Sigmoid colon (tissue), 7 donors: ENCODE results near the gene HDAC7. TPM values are rescaled to one million over a fixed set of nuclear protein-coding genes. Genes with fewer than 3 reads are reported as not detected.

Source experiments
- DNase-seq: peaks from one replicate; pipeline ENCODE4 v3.0.0-alpha.2; 2019
- H3K27ac ChIP-seq, 4 donors: fragments of 200-600 bp; sonication (generic); one replicate each; pipeline ENCODE4 v1.5.1; 2016 to 2019; ENCODE audit warnings: mild to moderate bottlenecking in 1 of 4
- H3K27me3 ChIP-seq, 3 donors: fragments of 200-600 bp; sonication (generic); one replicate each; pipeline ENCODE4 v1.5.1; 2019; ENCODE audit warnings: mild to moderate bottlenecking in 1 of 3
- H3K36me3 ChIP-seq, 4 donors: fragments of 200-600 bp; sonication (generic); one replicate each; pipeline ENCODE4 v1.5.1; 2016 to 2019
- H3K4me1 ChIP-seq, 4 donors: fragments of 200-600 bp; sonication (generic); one replicate each; pipeline ENCODE4 v1.5.1; 2017 to 2019
- H3K4me3 ChIP-seq, 4 donors: fragments of 200-600 bp; sonication (generic); one replicate each; pipeline ENCODE4 v1.5.1; 2017 to 2019; ENCODE audit warnings: mild to moderate bottlenecking in 2 of 4, moderate library complexity in 1 of 4
- H3K9me3 ChIP-seq, 4 donors: fragments of 200-600 bp in 3 of 4; sonication (generic) in 3 of 4; one replicate each; pipeline versions ENCODE4 v1.5.1 to v1.6.1; 2013 to 2019
- CTCF ChIP-seq, 4 experiments: fragments of 450-650 bp in 3 of 4; fragments of 200-600 bp in 1 of 4; IDR thresholded peaks; one replicate each; pipeline ENCODE4 v1.5.1; 2016 to 2019; ENCODE audit warnings: antibody characterized with exemption in 4 of 4, mild to moderate bottlenecking in 3 of 4, moderate library complexity in 2 of 4
- EP300 ChIP-seq, 4 donors: sonication (generic); formaldehyde crosslinking; IDR thresholded peaks; one replicate each; pipeline ENCODE4 v1.6.1; 2017; ENCODE audit warnings: antibody characterized with exemption in 4 of 4
- POLR2A ChIP-seq, 2 donors: fragments of 450-650 bp; IDR thresholded peaks; one replicate each; pipeline ENCODE4 v1.6.1; 2016; ENCODE audit warnings: antibody characterized with exemption in 2 of 2, mild to moderate bottlenecking in 2 of 2, moderate library complexity in 2 of 2
- POLR2AphosphoS5 ChIP-seq, 4 donors: sonication (generic); formaldehyde crosslinking; IDR thresholded peaks; one replicate each; pipeline ENCODE4 v1.6.1; 2017; ENCODE audit warnings: antibody characterized with exemption in 4 of 4
- WGBS, 2 donors: extraction: QIAGEN DNeasy Blood & Tissue Kit; methylation state at CpG; one replicate each; pipeline ENCODE4 v1.1.7; 2013; 5-methylcytosine and 5-hydroxymethylcytosine counted together
- intact Hi-C: fragments of 100-400 bp; cut with DNase I; formaldehyde crosslinking; loops from one replicate; pipeline ENCODE4 v1.15.1; 2023
- polyA plus RNA-seq, 3 donors: library from polyadenylated mRNA; stranded (reverse); fragments of 200-250 nt; gene quantifications; one replicate each; pipeline ENCODE4 v1.2.3, GENCODE V29; 2013
- total RNA-seq, 4 donors: library from RNA; depleted of rRNA; stranded (reverse); fragments of >200 nt; gene quantifications; one replicate each; pipeline ENCODE4 v1.1.0, GENCODE V29; 2016
- donor health status: healthy with polysubstance abuse.
- donor health status: Bipolar disorder and iron deficiency.
- donor health status: healthy.

The HDAC7 gene
- total and polyA plus RNA-seq, 7 donors, result 6.5 to 79.2 (median 45.3) TPM

GRCh38 chr12:47745485-47746041 lies 74.1 kb downstream of the HDAC7 start:
- Histone ChIP-seq H3K27ac (no peak overlapping the region), H3K4me3 (no peak overlapping the region), H3K36me3 (no peaks in the 10 kb centered on the region), H3K27me3 (no peaks in the 10 kb centered on the region), H3K4me1 (peaks cover 0 to 11% (median 5%) of the 10 kb centered on the region in 4 donors), H3K9me3 (no peaks in the 10 kb centered on the region)
- DNase-seq, result no peak
- intact Hi-C loops, result loop anchor here (2.0 kb wide), 1 partner anchor 93 kb away; no protein-coding TSS in a partner anchor
- WGBS, 2 donors, result 90% methylated on average over 16 of the region's 16 CpGs
- no peak for TF ChIP-seq CTCF (IDR thresholded peaks at IDR 0.05)

- no peak for DNase-seq
- WGBS, 2 donors, result 82 to 86% methylated on average over 8 of the region's 8 CpGs
- no peaks in the 10 kb centered on the region for H3K36me3 ChIP-seq
- no peak overlapping the region for H3K4me3 ChIP-seq
- H3K27me3 ChIP-seq, result no peaks in the 10 kb centered on the region
- no peak for TF ChIP-seq POLR2AphosphoS5 (IDR thresholded peaks at IDR 0.05)
- TF ChIP-seq POLR2A (IDR thresholded peaks at IDR 0.05), result no peak
- no peak for TF ChIP-seq CTCF (IDR thresholded peaks at IDR 0.05)
- TF ChIP-seq EP300 (IDR thresholded peaks at IDR 0.05), result no peak
- intact Hi-C loops, result loop anchor here (2.0 kb wide), 1 partner anchor 94 kb away; no protein-coding TSS in a partner anchor
- H3K9me3 ChIP-seq, result no peaks in the 10 kb centered on the region
- H3K27ac ChIP-seq, result no peak overlapping the region
- H3K4me1 ChIP-seq, result peaks cover 0 to 11% (median 5%) of the 10 kb centered on the region in 4 donors
Observed at GRCh38 chr12:47744778-47745436, 74.8 kb downstream of the HDAC7 start.

- TF ChIP-seq POLR2A (IDR thresholded peaks at IDR 0.05) (no peak), CTCF (IDR thresholded peaks at IDR 0.05) (peak in 2 of 4 experiments; percentile 4 to 53)
- Histone ChIP-seq H3K4me1 (peaks cover 0 to 11% (median 5%) of the 10 kb centered on the region in 4 donors), H3K36me3 (no peaks in the 10 kb centered on the region), H3K4me3 (no peak overlapping the region), H3K27ac (no peak overlapping the region), H3K27me3 (no peaks in the 10 kb centered on the region), H3K9me3 (no peaks in the 10 kb centered on the region)
- intact Hi-C loops, result loop anchor here (2.0 kb wide), 1 partner anchor 95 kb away; no protein-coding TSS in a partner anchor
- WGBS, 2 donors, result 28 to 42% methylated on average over 10 of the region's 10 CpGs
- no peak for DNase-seq
Observed at GRCh38 chr12:47744005-47744651, 75.6 kb downstream of the HDAC7 start.

GRCh38 chr12:47743311-47743860 lies 76.3 kb downstream of the HDAC7 start:
- no peak for DNase-seq
- H3K36me3 ChIP-seq, result no peaks in the 10 kb centered on the region
- H3K27me3 ChIP-seq, result no peaks in the 10 kb centered on the region
- H3K4me1 ChIP-seq, result peaks cover 0 to 13% (median 5%) of the 10 kb centered on the region in 4 donors
- 77 to 85% methylated on average over 9 of the region's 9 CpGs for WGBS, 2 donors
- H3K9me3 ChIP-seq, result no peaks in the 10 kb centered on the region
- TF ChIP-seq POLR2A (IDR thresholded peaks at IDR 0.05) (no peak), EP300 (IDR thresholded peaks at IDR 0.05) (no peak), CTCF (IDR thresholded peaks at IDR 0.05) (no peak), POLR2AphosphoS5 (IDR thresholded peaks at IDR 0.05) (no peak)
- H3K4me3 ChIP-seq, result no peak overlapping the region
- H3K27ac ChIP-seq, result no peak overlapping the region
- intact Hi-C loops, result no loop called here
